KMS-11 (cell line): Measurements from ENCODE around the gene FRAT2.
A peak's percentile ranks its signal among the peaks of the same experiment; 100 is the strongest.

Experiments
- H2AFZ ChIP-seq: fragments of 200-600 bp; sonication (generic); 2 replicates; pipeline ENCODE4 v1.6.1; 2016; ENCODE audit warnings: antibody characterized with exemption, mixed run types, low read depth
- H3K27ac ChIP-seq: fragments of 200-600 bp; sonication (generic); 2 replicates; pipeline ENCODE4 v1.6.1; 2016; ENCODE audit warnings: mild to moderate bottlenecking, mixed run types
- H3K27me3 ChIP-seq: fragments of 200-600 bp; sonication (generic); 2 replicates; pipeline ENCODE4 v1.6.1; 2017; ENCODE audit warnings: mild to moderate bottlenecking, low read depth, mixed run types, moderate library complexity; ENCODE audit not compliant: insufficient read depth
- H3K36me3 ChIP-seq: fragments of 200-600 bp; sonication (generic); 2 replicates; pipeline ENCODE4 v1.6.1; 2017; ENCODE audit warnings: mild to moderate bottlenecking, mixed run types; ENCODE audit not compliant: insufficient read depth
- H3K4me1 ChIP-seq: fragments of 200-600 bp; sonication (generic); 2 replicates; pipeline ENCODE4 v1.6.1; 2016; ENCODE audit warnings: mild to moderate bottlenecking, low read depth, mixed run types; ENCODE audit not compliant: poor library complexity, severe bottlenecking
- H3K4me2 ChIP-seq: fragments of 200-600 bp; sonication (generic); 2 replicates; pipeline ENCODE4 v1.7.0; 2016; ENCODE audit warnings: mild to moderate bottlenecking, mixed run types
- H3K4me3 ChIP-seq: fragments of 200-600 bp; sonication (generic); IDR thresholded peaks from 2 replicates; pipeline ENCODE4 v1.6.1; 2017; ENCODE audit warnings: low read depth, low read length, mixed read lengths; ENCODE audit not compliant: insufficient read depth
- H3K79me2 ChIP-seq: fragments of 200-600 bp; sonication (generic); 2 replicates; pipeline ENCODE4 v1.6.1; 2016; ENCODE audit warnings: low read depth, mixed run types; ENCODE audit not compliant: insufficient read depth
- H3K9ac ChIP-seq: fragments of 200-600 bp; sonication (generic); 2 replicates; pipeline ENCODE4 v1.6.1; 2016; ENCODE audit warnings: mild to moderate bottlenecking, mixed run types
- H4K20me1 ChIP-seq: fragments of 200-600 bp; sonication (generic); 2 replicates; pipeline ENCODE4 v1.6.1; 2016; ENCODE audit warnings: mild to moderate bottlenecking, mixed run types; ENCODE audit not compliant: insufficient read depth
- TF ChIP-seq, protein P1 (sequence below): fragments of 200-600 bp; sonication (generic); conservative IDR thresholded peaks from 2 replicates; pipeline ENCODE4 v1.6.1; 2017; ENCODE audit warnings: low read depth, mild to moderate bottlenecking, antibody characterized with exemption, low read length, moderate library complexity, mixed read lengths

FRAT2 gene

DNA sequence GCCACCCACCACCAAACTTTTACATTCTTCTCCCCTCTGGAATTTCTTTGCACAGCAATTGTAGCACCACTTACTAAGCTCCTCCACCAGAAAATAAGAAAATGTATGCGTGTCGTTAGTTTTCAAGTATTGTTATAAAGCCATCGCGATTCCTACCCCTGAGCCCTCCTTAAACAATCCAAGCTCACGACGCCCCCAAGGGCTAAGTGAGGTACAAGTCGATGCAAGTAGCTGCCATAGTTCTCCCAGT is 1.3 kb downstream of the FRAT2 start:
- H2AFZ ChIP-seq = peak overlapping the region; percentile 29
- peak overlapping the region; percentile 96 for H3K4me2 ChIP-seq
- peaks cover 42% of the 10 kb centered on the region for H3K79me2 ChIP-seq
- TF ChIP-seq, protein P1, sequence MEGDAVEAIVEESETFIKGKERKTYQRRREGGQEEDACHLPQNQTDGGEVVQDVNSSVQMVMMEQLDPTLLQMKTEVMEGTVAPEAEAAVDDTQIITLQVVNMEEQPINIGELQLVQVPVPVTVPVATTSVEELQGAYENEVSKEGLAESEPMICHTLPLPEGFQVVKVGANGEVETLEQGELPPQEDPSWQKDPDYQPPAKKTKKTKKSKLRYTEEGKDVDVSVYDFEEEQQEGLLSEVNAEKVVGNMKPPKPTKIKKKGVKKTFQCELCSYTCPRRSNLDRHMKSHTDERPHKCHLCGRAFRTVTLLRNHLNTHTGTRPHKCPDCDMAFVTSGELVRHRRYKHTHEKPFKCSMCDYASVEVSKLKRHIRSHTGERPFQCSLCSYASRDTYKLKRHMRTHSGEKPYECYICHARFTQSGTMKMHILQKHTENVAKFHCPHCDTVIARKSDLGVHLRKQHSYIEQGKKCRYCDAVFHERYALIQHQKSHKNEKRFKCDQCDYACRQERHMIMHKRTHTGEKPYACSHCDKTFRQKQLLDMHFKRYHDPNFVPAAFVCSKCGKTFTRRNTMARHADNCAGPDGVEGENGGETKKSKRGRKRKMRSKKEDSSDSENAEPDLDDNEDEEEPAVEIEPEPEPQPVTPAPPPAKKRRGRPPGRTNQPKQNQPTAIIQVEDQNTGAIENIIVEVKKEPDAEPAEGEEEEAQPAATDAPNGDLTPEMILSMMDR = 0 out of 2 replicates have a peak, but pooled peaks have one; percentile 26
- H3K9ac ChIP-seq = peak overlapping the region; percentile 92
- H3K4me3 ChIP-seq = no peak overlapping the region
- H4K20me1 ChIP-seq = no peaks in the 10 kb centered on the region
- peak overlapping the region; percentile 92 for H3K27ac ChIP-seq
- H3K27me3 ChIP-seq = no peaks in the 10 kb centered on the region; the same call in 1 of the 2 replicates
- H3K4me1 ChIP-seq = peaks cover 41% of the 10 kb centered on the region
- H3K36me3 ChIP-seq = no peaks in the 10 kb centered on the region

DNA sequence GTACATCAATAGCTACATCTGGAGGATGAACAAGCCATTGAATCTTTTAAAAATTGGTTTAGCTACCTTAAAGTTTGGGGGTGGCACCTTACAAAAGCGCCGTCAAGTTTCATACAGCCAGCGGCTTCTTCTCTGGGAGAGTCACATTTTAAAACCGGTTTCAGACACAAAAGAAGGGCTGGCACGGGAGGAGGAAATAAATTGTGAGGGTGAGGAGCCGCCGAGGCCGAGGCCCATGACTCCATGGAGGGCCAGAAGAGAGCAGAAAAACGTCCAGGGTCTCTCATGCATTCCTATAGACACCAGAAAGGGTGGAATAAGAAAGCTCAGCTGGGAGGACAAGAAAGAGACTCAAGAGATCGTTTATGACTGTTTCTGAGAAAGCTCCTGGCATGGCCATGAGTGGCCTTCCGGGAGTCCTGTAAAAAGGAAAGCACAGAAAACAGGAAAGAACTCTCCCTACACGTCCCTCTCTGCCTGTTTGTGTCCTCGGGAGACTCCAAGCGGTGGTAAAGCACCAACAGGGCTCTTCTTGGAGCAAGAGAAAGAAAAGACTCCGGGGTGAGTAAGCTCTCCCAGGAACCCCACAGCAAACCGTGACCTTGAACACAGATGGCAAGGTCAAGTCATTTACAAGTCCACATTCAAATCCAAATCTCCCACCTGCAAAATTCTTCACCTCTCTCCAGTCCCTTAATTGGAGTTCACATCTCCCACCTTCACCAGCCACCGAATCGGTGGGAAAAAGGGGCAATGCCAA is 1.8 kb downstream of the FRAT2 start:
- H3K27me3 ChIP-seq = no peaks in the 10 kb centered on the region; the same call in 1 of the 2 replicates
- TF ChIP-seq, protein P1 = peak; percentile 9; the same call in 1 of the 2 replicates
- H3K9ac ChIP-seq = peak overlapping the region; percentile 92
- H3K4me3 ChIP-seq = no peak overlapping the region
- H3K36me3 ChIP-seq = no peaks in the 10 kb centered on the region
- H3K4me1 ChIP-seq = peaks cover 46% of the 10 kb centered on the region
- peak overlapping the region; percentile 29 for H2AFZ ChIP-seq
- peak overlapping the region; percentile 96 for H3K4me2 ChIP-seq
- H3K79me2 ChIP-seq = peaks cover 42% of the 10 kb centered on the region
- H3K27ac ChIP-seq = peak overlapping the region; percentile 92
- H4K20me1 ChIP-seq = no peaks in the 10 kb centered on the region

DNA sequence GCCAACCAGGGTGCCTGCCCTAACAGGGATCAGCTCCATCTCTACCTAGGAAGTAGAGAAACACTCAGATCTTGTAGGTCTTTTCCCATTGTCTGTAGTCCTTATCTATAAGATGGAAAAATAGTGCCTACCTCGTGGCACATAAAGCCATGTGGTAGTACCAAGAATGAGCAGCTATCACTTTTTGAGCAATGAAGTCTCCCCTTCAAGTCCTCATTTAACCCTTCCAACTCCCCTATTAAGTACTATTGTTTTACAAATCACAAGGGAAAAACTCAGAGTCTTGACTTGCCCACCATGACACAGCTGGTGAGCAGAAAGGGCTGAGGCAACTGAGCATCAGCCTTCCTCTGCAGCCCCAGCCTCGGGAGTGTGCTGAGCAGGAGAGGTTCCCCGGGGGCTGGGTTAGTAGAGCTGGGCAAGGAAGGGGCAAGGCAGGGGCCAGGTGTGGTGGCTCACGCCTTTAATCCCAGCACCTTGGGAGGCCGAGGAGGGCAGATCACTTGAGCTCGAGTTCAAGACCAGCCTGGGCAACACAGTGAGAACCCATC is 3.3 kb downstream of the FRAT2 start:
- H3K79me2 ChIP-seq = peaks cover 42% of the 10 kb centered on the region
- no peaks in the 10 kb centered on the region for H3K36me3 ChIP-seq
- H3K4me3 ChIP-seq = no peak overlapping the region
- TF ChIP-seq, protein P1 = no peak
- peak overlapping the region; percentile 96; the same call in 1 of the 2 replicates for H3K4me2 ChIP-seq
- H2AFZ ChIP-seq = no peak overlapping the region
- H3K27me3 ChIP-seq = no peaks in the 10 kb centered on the region
- H3K4me1 ChIP-seq = peaks cover 55% of the 10 kb centered on the region
- no peak overlapping the region for H3K27ac ChIP-seq
- no peak overlapping the region; the same call in 1 of the 2 replicates for H3K9ac ChIP-seq
- H4K20me1 ChIP-seq = no peaks in the 10 kb centered on the region

DNA sequence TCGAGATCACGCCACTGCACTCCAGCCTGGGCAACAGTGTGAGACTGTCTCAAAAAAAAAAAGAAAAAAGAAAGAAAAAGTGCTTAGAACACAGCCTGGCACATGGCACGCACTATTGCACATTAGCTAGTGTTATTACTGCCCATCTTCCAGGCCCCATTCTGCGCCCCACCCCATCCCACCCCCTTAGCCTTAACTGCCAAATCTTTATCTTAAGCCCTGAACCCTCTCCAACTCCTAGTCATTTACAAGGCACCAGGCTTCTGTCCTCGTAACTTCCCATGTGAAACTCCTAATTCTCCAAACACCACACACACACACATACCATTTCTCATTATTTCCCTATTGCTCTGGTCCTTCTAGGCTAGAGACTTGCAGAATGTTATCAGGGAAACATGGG is 4.8 kb downstream of the FRAT2 start:
- Histone ChIP-seq H3K9ac (no peak overlapping the region), H4K20me1 (no peaks in the 10 kb centered on the region), H3K36me3 (no peaks in the 10 kb centered on the region), H3K4me1 (peaks cover 55% of the 10 kb centered on the region), H2AFZ (no peak overlapping the region), H3K79me2 (peaks cover 42% of the 10 kb centered on the region), H3K4me2 (peak overlapping the region; percentile 72), H3K4me3 (no peak overlapping the region), H3K27ac (peak overlapping the region; percentile 51; the same call in 1 of the 2 replicates), H3K27me3 (no peaks in the 10 kb centered on the region)
- TF ChIP-seq, protein P1 = no peak
